NCI-H510A treated with DMSO at 0.1 percent for 48 hours (cell line): ENCODE measurements around the gene DAB1.

ENCODE experiments used
- DNase-seq: peaks from one replicate; lab custom pipeline; 2025; lab: John Stamatoyannopoulos, UW

Gene DAB1

GRCh38 chr1:57411262-57411661, 12.6 kb downstream of the DAB1 start:
- DNase-seq = no peak

- DNase-seq = no peak
Observed at GRCh38 chr1:57410508-57410907, 13.4 kb downstream of the DAB1 start.

- no peak for DNase-seq
Observed at GRCh38 chr1:57407928-57408327, 15.9 kb downstream of the DAB1 start.

- no peak for DNase-seq
Observed at GRCh38 chr1:57406428-57406970, 17.4 kb downstream of the DAB1 start.

GRCh38 chr1:57404884-57405283, 19.0 kb downstream of the DAB1 start:
- no peak for DNase-seq

GRCh38 chr1:57403201-57403600, 20.7 kb downstream of the DAB1 start:
- no peak for DNase-seq

- DNase-seq = no peak
Observed at GRCh38 chr1:57401671-57402070, 22.2 kb downstream of the DAB1 start.

- DNase-seq = no peak
Observed at GRCh38 chr1:57400048-57400447, 23.8 kb downstream of the DAB1 start.

- no peak for DNase-seq
Observed at GRCh38 chr1:57393058-57393584, 30.7 kb downstream of the DAB1 start.

GRCh38 chr1:57385336-57385735, 38.5 kb downstream of the DAB1 start:
- DNase-seq = no peak

- DNase-seq = no peak
Observed at GRCh38 chr1:57384901-57385300, 39.0 kb downstream of the DAB1 start.

GRCh38 chr1:57384284-57384683, 39.6 kb downstream of the DAB1 start:
- DNase-seq = no peak

GRCh38 chr1:57381871-57382270, 42.0 kb downstream of the DAB1 start:
- no peak for DNase-seq

GRCh38 chr1:57381426-57381825, 42.4 kb downstream of the DAB1 start:
- DNase-seq = no peak

- no peak for DNase-seq
Observed at GRCh38 chr1:57380923-57381322, 42.9 kb downstream of the DAB1 start.

- no peak for DNase-seq
Observed at GRCh38 chr1:57378534-57378933, 45.3 kb downstream of the DAB1 start.

- DNase-seq = no peak
Observed at GRCh38 chr1:57377339-57378139, 46.3 kb downstream of the DAB1 start.

- no peak for DNase-seq
Observed at GRCh38 chr1:57376041-57376440, 47.8 kb downstream of the DAB1 start.

GRCh38 chr1:57369889-57370288, 54.0 kb downstream of the DAB1 start:
- DNase-seq = no peak

GRCh38 chr1:57367945-57368344, 55.9 kb downstream of the DAB1 start:
- no peak for DNase-seq

- DNase-seq = no peak
Observed at GRCh38 chr1:57363643-57364042, 60.2 kb downstream of the DAB1 start.

- no peak for DNase-seq
Observed at GRCh38 chr1:57363165-57363564, 60.7 kb downstream of the DAB1 start.

- no peak for DNase-seq
Observed at GRCh38 chr1:57362480-57362879, 61.4 kb downstream of the DAB1 start.

GRCh38 chr1:57361516-57361915, 62.3 kb downstream of the DAB1 start:
- no peak for DNase-seq
